ENCODE measurements around the gene PTGER4.

PTGER4 gene

DNA sequence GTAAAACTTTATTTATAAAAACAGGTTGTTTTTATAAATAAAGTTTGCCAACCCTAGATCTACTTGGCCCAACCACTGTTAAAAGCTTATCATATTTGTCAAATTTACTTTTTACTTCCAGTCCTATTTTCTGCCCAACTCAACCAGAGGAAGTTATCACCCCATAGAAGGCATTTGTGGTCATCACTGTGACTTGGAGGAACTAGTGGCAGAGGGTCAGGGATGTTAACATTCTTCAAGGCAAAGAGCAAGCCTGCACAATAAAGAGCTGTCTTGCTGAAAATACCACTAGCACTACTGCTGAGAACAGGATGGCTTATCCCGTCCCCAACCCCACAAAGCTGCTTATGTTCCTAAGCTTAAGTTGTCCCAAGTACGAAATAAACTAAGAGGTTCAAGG lies 53.7 kb downstream of the PTGER4 start:
- Histone ChIP-seq H4K20me1 (ENCODE audit: insufficient read depth) (no peaks in the 10 kb centered on the region), H2AFZ (ENCODE audit: low read depth) (no peak overlapping the region), H3K9ac (no peak overlapping the region), H3K27me3 (ENCODE audit: insufficient read depth, low read depth) (no peaks in the 10 kb centered on the region), H3K79me2 (ENCODE audit: insufficient read depth, low read depth) (no peaks in the 10 kb centered on the region), H3K4me3 (IDR thresholded peaks at IDR 0.05; ENCODE audit: insufficient read depth, low read depth, low read length) (no peak overlapping the region), H3K4me1 (ENCODE audit: low read depth, poor library complexity, severe bottlenecking) (no peaks in the 10 kb centered on the region), H3K4me2 (no peak overlapping the region), H3K36me3 (ENCODE audit: insufficient read depth) (no peaks in the 10 kb centered on the region), H3K27ac (no peak overlapping the region)
- TF ChIP-seq, protein P1, sequence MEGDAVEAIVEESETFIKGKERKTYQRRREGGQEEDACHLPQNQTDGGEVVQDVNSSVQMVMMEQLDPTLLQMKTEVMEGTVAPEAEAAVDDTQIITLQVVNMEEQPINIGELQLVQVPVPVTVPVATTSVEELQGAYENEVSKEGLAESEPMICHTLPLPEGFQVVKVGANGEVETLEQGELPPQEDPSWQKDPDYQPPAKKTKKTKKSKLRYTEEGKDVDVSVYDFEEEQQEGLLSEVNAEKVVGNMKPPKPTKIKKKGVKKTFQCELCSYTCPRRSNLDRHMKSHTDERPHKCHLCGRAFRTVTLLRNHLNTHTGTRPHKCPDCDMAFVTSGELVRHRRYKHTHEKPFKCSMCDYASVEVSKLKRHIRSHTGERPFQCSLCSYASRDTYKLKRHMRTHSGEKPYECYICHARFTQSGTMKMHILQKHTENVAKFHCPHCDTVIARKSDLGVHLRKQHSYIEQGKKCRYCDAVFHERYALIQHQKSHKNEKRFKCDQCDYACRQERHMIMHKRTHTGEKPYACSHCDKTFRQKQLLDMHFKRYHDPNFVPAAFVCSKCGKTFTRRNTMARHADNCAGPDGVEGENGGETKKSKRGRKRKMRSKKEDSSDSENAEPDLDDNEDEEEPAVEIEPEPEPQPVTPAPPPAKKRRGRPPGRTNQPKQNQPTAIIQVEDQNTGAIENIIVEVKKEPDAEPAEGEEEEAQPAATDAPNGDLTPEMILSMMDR (conservative IDR thresholded peaks at IDR 0.05; ENCODE audit: low read depth, low read length): no peak

- Histone ChIP-seq H3K27me3 (ENCODE audit: insufficient read depth, low read depth) (no peaks in the 10 kb centered on the region), H3K4me2 (no peak overlapping the region), H4K20me1 (ENCODE audit: insufficient read depth) (no peaks in the 10 kb centered on the region), H2AFZ (ENCODE audit: low read depth) (no peak overlapping the region), H3K79me2 (ENCODE audit: insufficient read depth, low read depth) (no peaks in the 10 kb centered on the region), H3K9ac (no peak overlapping the region), H3K4me3 (IDR thresholded peaks at IDR 0.05; ENCODE audit: insufficient read depth, low read depth, low read length) (no peak overlapping the region), H3K4me1 (ENCODE audit: low read depth, poor library complexity, severe bottlenecking) (no peaks in the 10 kb centered on the region), H3K36me3 (ENCODE audit: insufficient read depth) (no peaks in the 10 kb centered on the region), H3K27ac (no peak overlapping the region)
- TF ChIP-seq, protein P1 (conservative IDR thresholded peaks at IDR 0.05; ENCODE audit: low read depth, low read length): no peak
These were observed 54.3 kb downstream of the PTGER4 start for GRCh38 chr5:40733879-40734563.

DNA sequence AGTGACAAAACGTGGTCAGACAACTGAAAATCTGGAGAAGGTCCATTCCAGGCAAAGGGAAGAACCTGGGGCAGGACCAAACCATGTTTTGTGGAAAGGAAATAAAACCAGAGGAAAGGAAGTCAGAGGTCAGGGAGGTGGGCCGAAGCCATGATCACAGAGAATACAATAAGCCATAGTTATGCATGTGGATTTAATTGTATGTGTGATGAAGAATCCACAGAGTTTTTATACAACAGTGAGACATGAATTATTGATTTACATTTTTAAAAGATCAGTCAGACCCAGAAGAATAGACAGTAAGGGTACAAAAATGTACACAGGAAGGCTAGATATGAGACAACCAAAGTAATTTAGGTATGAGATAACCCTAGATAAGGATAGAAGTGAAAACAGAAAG lies 55.3 kb downstream of the PTGER4 start:
- Histone ChIP-seq H3K9ac (no peak overlapping the region), H3K27ac (no peak overlapping the region), H3K79me2 (ENCODE audit: insufficient read depth, low read depth) (no peaks in the 10 kb centered on the region), H3K36me3 (ENCODE audit: insufficient read depth) (no peaks in the 10 kb centered on the region), H3K4me1 (ENCODE audit: low read depth, poor library complexity, severe bottlenecking) (no peaks in the 10 kb centered on the region), H2AFZ (ENCODE audit: low read depth) (no peak overlapping the region), H3K27me3 (ENCODE audit: insufficient read depth, low read depth) (no peaks in the 10 kb centered on the region), H3K4me3 (IDR thresholded peaks at IDR 0.05; ENCODE audit: insufficient read depth, low read depth, low read length) (no peak overlapping the region), H4K20me1 (ENCODE audit: insufficient read depth) (no peaks in the 10 kb centered on the region), H3K4me2 (no peak overlapping the region)
- TF ChIP-seq, protein P1 (conservative IDR thresholded peaks at IDR 0.05; ENCODE audit: low read depth, low read length): no peak

- Histone ChIP-seq H2AFZ (ENCODE audit: low read depth) (no peak overlapping the region), H3K4me2 (no peak overlapping the region), H3K36me3 (ENCODE audit: insufficient read depth) (no peaks in the 10 kb centered on the region), H3K27me3 (ENCODE audit: insufficient read depth, low read depth) (no peaks in the 10 kb centered on the region), H3K79me2 (ENCODE audit: insufficient read depth, low read depth) (no peaks in the 10 kb centered on the region), H4K20me1 (ENCODE audit: insufficient read depth) (no peaks in the 10 kb centered on the region), H3K4me1 (ENCODE audit: low read depth, poor library complexity, severe bottlenecking) (no peaks in the 10 kb centered on the region), H3K4me3 (IDR thresholded peaks at IDR 0.05; ENCODE audit: insufficient read depth, low read depth, low read length) (no peak overlapping the region), H3K9ac (no peak overlapping the region), H3K27ac (no peak overlapping the region)
- TF ChIP-seq, protein P1 (conservative IDR thresholded peaks at IDR 0.05; ENCODE audit: low read depth, low read length): no peak
These were observed 55.9 kb downstream of the PTGER4 start for GRCh38 chr5:40735609-40736008.
